Hepatocyte (in vitro differentiated cells): ENCODE data around the gene KL. TPM values are rescaled to one million over a fixed set of nuclear protein-coding genes. Genes with fewer than 3 reads are reported as not detected.

ENCODE experiments used
- DNase-seq: peaks from one replicate; pipeline ENCODE4 v3.0.0-alpha.2; 2016; ENCODE audit warnings: low spot score
- H2AFZ ChIP-seq: fragments of 200-600 bp; sonication (generic); 2 replicates; pipeline ENCODE4 v1.6.0; 2016; ENCODE audit warnings: antibody characterized with exemption, mild to moderate bottlenecking
- H3K27ac ChIP-seq: fragments of 200-600 bp; sonication (generic); 2 replicates; pipeline ENCODE4 v1.5.1; 2016; ENCODE audit warnings: mild to moderate bottlenecking
- H3K27me3 ChIP-seq: fragments of 200-600 bp; sonication (generic); 2 replicates; pipeline ENCODE4 v1.6.1; 2016
- H3K36me3 ChIP-seq: fragments of 200-600 bp; sonication (generic); replicated peaks from 2 replicates; pipeline ENCODE4 v1.5.1; 2016; ENCODE audit warnings: low read depth; ENCODE audit not compliant: insufficient read depth
- H3K4me1 ChIP-seq: fragments of 200-600 bp; sonication (generic); 2 replicates; pipeline ENCODE4 v1.5.1; 2016; ENCODE audit warnings: mild to moderate bottlenecking, moderate library complexity; ENCODE audit not compliant: insufficient read depth
- H3K4me2 ChIP-seq: fragments of 200-600 bp; sonication (generic); 2 replicates; pipeline ENCODE4 v1.6.0; 2016
- H3K4me3 ChIP-seq: fragments of 200-600 bp; sonication (generic); 2 replicates; pipeline ENCODE4 v1.5.1; 2016; ENCODE audit warnings: mild to moderate bottlenecking
- H3K79me2 ChIP-seq: fragments of 200-600 bp; sonication (generic); 2 replicates; pipeline ENCODE4 v1.6.0; 2017; ENCODE audit warnings: mild to moderate bottlenecking
- H3K9me2 ChIP-seq: fragments of 200-600 bp; sonication (generic); replicated peaks from 2 replicates; pipeline ENCODE4 v1.6.0; 2017; ENCODE audit warnings: mild to moderate bottlenecking; ENCODE audit not compliant: insufficient read depth
- H3K9me3 ChIP-seq: fragments of 200-600 bp; sonication (generic); 2 replicates; pipeline ENCODE4 v1.5.1; 2016; ENCODE audit warnings: low read depth, mild to moderate bottlenecking
- H4K20me1 ChIP-seq: fragments of 200-600 bp; sonication (generic); 2 replicates; pipeline ENCODE4 v1.6.0; 2016; ENCODE audit warnings: mild to moderate bottlenecking; ENCODE audit not compliant: insufficient read depth, poor library complexity, severe bottlenecking
- CTCF ChIP-seq: fragments of 200-600 bp; sonication (generic); IDR thresholded peaks from 2 replicates; pipeline ENCODE4 v1.5.1; 2016; ENCODE audit warnings: antibody characterized with exemption, mild to moderate bottlenecking; ENCODE audit not compliant: poor library complexity
- EZH2 ChIP-seq: fragments of 200-600 bp; sonication (generic); IDR thresholded peaks from 2 replicates; pipeline ENCODE4 v1.6.1; 2016; ENCODE audit warnings: antibody characterized with exemption, mild to moderate bottlenecking, borderline replicate concordance
- EZH2phosphoT487 ChIP-seq: fragments of 200-600 bp; sonication (generic); IDR thresholded peaks from one replicate; pipeline ENCODE4 v1.6.1; 2018; ENCODE audit warnings: antibody characterized with exemption, mild to moderate bottlenecking, low read depth, moderate library complexity; ENCODE audit not compliant: unreplicated experiment, severe bottlenecking
- WGBS: methylation state at CpG from one replicate; pipeline ENCODE4 v1.1.6; 2016; ENCODE audit warnings: low lambda C conversion rate; ENCODE audit errors: missing lambda C conversion rate; 5-methylcytosine and 5-hydroxymethylcytosine counted together
- polyA plus RNA-seq: library from polyadenylated mRNA; unstranded; fragments of >200 nt; fragmentation: Nextera tagmentation; extraction: Ambion mirVana; gene quantifications from 2 replicates; pipeline ENCODE4 v1.2.1, GENCODE V29; 2016
- total RNA-seq: library from RNA; depleted of rRNA; stranded (reverse); fragments of >200 nt; gene quantifications from 2 replicates; pipeline ENCODE4 v1.2.3, GENCODE V29; 2014

KL gene
- total and polyA plus RNA-seq, 2 experiments from 2014 or later, result 1.4 to 1.7 TPM

DNA sequence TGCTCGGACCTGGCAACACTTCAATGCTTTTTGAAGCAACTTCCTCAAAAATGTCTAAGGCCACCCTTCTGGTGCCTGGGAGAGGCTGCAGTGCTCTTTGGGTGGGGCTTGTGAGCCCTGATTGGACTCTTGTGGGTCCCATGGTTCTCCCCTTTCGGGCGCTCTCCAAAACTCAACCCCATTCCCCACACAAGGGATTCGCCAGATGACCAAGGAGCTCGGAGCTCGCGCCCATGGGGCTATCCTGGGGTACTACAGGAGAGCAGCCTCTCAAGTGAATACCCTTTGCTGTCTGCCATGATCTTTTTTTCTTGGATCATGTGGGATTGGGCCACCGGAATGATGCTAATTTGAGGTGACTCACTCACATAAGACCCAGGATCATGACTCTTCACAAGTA lies 29.7 kb upstream of the KL start:
- no peaks in the 10 kb centered on the region for H3K4me1 ChIP-seq
- H3K79me2 ChIP-seq, result no peaks in the 10 kb centered on the region
- H3K27me3 ChIP-seq, result no peaks in the 10 kb centered on the region
- H2AFZ ChIP-seq, result no peak overlapping the region
- DNase-seq, result no peak
- TF ChIP-seq CTCF (no peak), EZH2 (no peak), EZH2phosphoT487 (no peak)
- H3K4me2 ChIP-seq, result no peak overlapping the region
- H3K4me3 ChIP-seq, result no peak overlapping the region
- H3K9me2 ChIP-seq, result no peaks in the 10 kb centered on the region
- H3K36me3 ChIP-seq, result no peaks in the 10 kb centered on the region
- H4K20me1 ChIP-seq, result no peaks in the 10 kb centered on the region
- H3K27ac ChIP-seq, result no peak overlapping the region
- H3K9me3 ChIP-seq, result no peaks in the 10 kb centered on the region
- WGBS, result 96% methylated on average over 8 of the region's 8 CpGs

- Histone ChIP-seq H3K4me2 (no peak overlapping the region), H3K27ac (no peak overlapping the region), H3K36me3 (no peaks in the 10 kb centered on the region), H3K27me3 (no peaks in the 10 kb centered on the region), H3K4me3 (no peak overlapping the region), H4K20me1 (no peaks in the 10 kb centered on the region), H3K79me2 (no peaks in the 10 kb centered on the region), H3K9me2 (no peaks in the 10 kb centered on the region), H3K4me1 (no peaks in the 10 kb centered on the region), H2AFZ (no peak overlapping the region), H3K9me3 (no peaks in the 10 kb centered on the region)
- no peak for DNase-seq
- no peak for TF ChIP-seq EZH2
- TF ChIP-seq CTCF, result no peak
- TF ChIP-seq EZH2phosphoT487, result no peak
- WGBS, result 81% methylated on average over 1 of the region's 1 CpG
Measured at GRCh38 chr13:32987462-32987861, 28.8 kb upstream of the KL start.

- Histone ChIP-seq H3K4me1 (no peaks in the 10 kb centered on the region), H3K36me3 (no peaks in the 10 kb centered on the region), H4K20me1 (no peaks in the 10 kb centered on the region), H3K9me2 (no peaks in the 10 kb centered on the region), H3K4me3 (no peak overlapping the region), H2AFZ (no peak overlapping the region), H3K4me2 (no peak overlapping the region), H3K9me3 (no peaks in the 10 kb centered on the region), H3K27me3 (no peaks in the 10 kb centered on the region), H3K79me2 (no peaks in the 10 kb centered on the region), H3K27ac (no peak overlapping the region)
- no peak for DNase-seq
- no peak for TF ChIP-seq EZH2
- TF ChIP-seq CTCF, result no peak
- TF ChIP-seq EZH2phosphoT487, result no peak
- 85% methylated on average over 8 of the region's 8 CpGs for WGBS
Measured at GRCh38 chr13:32988608-32989289, 27.5 kb upstream of the KL start.
